ENCODE results near the gene EDEM2.
"Not testable (repeated sequence)": the region's sequence is repeated elsewhere in the genome, so short reads cannot be mapped to it uniquely, and the experiment has no call there.

Gene EDEM2

DNA sequence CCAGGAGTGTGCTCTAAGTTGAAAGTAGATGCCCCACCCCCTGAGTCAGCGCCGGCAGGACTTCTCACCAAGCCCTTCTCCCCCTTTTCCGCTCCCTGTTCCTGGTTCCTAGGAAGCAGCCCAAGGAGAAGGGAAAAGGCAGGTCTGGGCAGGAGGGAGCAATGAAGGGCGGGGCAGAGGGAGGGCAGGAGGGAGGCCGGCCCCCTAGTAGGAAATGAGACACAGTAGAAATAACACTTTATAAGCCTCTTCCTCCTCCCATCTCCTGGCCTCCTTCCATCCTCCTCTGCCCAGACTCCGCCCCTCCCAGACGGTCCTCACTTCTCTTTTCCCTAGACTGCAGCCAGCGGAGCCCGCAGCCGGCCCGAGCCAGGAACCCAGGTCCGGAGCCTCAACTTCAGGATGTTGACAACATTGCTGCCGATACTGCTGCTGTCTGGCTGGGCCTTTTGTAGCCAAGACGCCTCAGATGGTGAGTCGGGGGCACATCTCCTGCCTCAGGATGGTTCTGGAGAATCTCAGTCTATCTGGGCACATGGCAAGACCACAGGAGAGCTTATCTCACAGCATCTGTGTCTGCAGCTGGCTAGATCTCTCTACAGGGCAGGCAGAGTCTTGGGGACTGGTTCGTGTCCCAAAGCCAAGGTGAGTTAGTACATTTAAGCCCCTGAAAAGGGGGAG, 24.8 kb upstream of the EDEM2 start, which contains the start of gene PROCR:
TSS of gene PROCR (plus strand) at position 320 of the 681 bp plus-strand sequence. CDS start at position 403, 83 bp downstream.
- in situ Hi-C loops (cut with HindIII; ENCODE audit: low pct_ligation_motif_present, low pct_unique_long_range_greater_than_20kb, low sequenced_read_pairs) = no loop called here
- DNase-seq = peak; percentile 96

DNA sequence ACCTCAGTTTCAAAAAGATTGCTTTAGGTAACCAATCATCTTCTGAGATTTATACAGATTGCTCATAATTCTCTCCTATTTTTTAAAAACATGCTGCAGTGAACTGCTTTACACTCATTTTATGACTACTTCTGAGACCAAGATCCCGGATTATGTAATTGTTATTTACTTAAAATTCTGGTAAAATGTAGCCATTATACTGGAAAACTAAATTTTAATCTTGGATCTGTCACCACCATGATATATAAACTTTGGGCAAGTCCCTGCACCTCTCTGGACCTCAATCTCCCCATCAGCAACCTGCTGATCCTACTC, 24.3 kb upstream of the EDEM2 start:
- no peak for DNase-seq
- in situ Hi-C loops (cut with HindIII; ENCODE audit: low pct_ligation_motif_present, low pct_unique_long_range_greater_than_20kb, low sequenced_read_pairs) = no loop called here

DNA sequence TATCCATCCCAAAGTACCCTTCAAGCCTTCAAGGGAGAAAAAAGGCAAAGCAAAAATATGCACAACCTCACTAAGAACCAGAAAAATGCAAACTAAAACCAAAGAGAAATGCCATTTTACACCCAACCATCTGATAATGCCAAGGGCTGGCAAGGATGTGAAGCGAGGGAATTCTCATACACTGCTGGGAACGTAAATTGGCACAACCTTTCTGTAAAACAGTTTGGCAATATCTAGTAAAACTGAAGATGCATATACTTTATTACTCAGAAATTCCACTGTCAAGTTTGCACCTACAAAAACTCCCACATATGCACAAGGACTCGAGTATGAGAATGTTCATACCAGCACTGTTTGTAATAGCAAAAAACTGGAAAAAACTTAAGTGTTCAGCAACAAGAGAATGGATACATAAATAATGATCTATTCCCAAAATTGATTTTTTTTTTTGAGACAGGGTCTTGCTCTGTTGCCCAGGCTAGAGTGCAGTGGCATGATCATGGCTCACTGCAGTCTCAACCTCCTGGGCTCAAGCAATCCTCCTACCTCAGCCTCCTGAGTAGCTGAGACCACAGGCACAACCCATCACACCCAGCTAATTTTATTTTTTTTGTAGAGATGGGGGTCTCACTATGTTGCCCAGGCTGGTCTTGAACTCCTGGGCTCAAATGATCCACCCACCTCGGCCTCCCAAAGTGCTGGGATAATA, 21.7 kb upstream of the EDEM2 start:
- in situ Hi-C loops (cut with HindIII; ENCODE audit: low pct_ligation_motif_present, low pct_unique_long_range_greater_than_20kb, low sequenced_read_pairs); DNase-seq: not testable (repeated sequence)

GRCh38 chr20:35167787-35168186, 20.7 kb upstream of the EDEM2 start:
- in situ Hi-C loops (cut with HindIII; ENCODE audit: low pct_ligation_motif_present, low pct_unique_long_range_greater_than_20kb, low sequenced_read_pairs) = no loop called here
- no peak for DNase-seq

GRCh38 chr20:35166242-35166830, 19.2 kb upstream of the EDEM2 start:
- DNase-seq = no peak
- in situ Hi-C loops (cut with HindIII; ENCODE audit: low pct_ligation_motif_present, low pct_unique_long_range_greater_than_20kb, low sequenced_read_pairs) = no loop called here

GRCh38 chr20:35165221-35166185, 18.4 kb upstream of the EDEM2 start:
- in situ Hi-C loops (cut with HindIII; ENCODE audit: low pct_ligation_motif_present, low pct_unique_long_range_greater_than_20kb, low sequenced_read_pairs) = no loop called here
- no peak for DNase-seq

DNA sequence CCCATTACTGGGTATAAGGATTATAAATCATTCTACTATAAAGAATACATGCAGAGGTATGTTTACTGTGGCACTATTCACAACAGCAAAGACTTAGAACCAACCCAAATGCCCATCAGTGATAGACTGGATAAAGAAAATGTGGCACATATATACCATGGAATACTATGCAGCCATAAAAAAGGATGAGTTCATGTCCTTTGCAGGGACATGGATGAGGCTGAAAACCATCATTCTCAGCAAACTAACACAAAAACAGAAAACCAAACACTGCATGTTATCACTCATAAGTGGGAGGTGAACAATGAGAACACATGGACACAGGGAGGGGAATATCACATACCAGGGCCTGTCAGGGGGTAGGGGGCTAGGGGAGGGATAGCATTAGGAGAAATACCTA, 17.4 kb upstream of the EDEM2 start:
- DNase-seq; in situ Hi-C loops (cut with HindIII; ENCODE audit: low pct_ligation_motif_present, low pct_unique_long_range_greater_than_20kb, low sequenced_read_pairs): not testable (repeated sequence)

GRCh38 chr20:35160341-35160740, 13.2 kb upstream of the EDEM2 start:
- in situ Hi-C loops (cut with HindIII; ENCODE audit: low pct_ligation_motif_present, low pct_unique_long_range_greater_than_20kb, low sequenced_read_pairs) = not testable (repeated sequence)

GRCh38 chr20:35156978-35157377, 9.8 kb upstream of the EDEM2 start:
- DNase-seq = no peak
- in situ Hi-C loops (cut with HindIII; ENCODE audit: low pct_ligation_motif_present, low pct_unique_long_range_greater_than_20kb, low sequenced_read_pairs) = no loop called here

More at GRCh38 chr20:35160341-35160740, 13.2 kb upstream of the EDEM2 start:
- not testable (repeated sequence) for DNase-seq

GRCh38 chr20:35155936-35156335, 8.8 kb upstream of the EDEM2 start:
- in situ Hi-C loops (cut with HindIII; ENCODE audit: low pct_ligation_motif_present, low pct_unique_long_range_greater_than_20kb, low sequenced_read_pairs) = no loop called here
- DNase-seq = no peak

DNA sequence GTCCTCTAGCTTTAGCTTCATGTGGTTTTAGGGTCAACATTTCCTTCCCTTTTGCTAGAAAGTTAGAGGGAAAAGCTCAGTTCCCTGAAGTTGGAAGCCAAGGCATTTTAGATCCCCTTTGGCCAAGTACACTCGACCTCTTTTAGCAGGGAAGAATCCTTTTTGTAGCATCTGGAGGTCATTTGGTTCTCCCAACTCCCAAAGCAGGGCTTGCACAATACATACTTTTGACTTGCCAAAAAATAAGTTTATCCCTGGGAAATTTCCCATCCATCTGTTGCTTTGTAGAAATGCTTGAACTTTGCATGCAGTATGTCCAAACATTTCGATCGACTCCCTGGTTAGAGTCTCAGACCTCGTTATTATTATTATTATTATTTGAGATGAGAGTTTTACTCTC, 4.6 kb upstream of the EDEM2 start:
- in situ Hi-C loops (cut with HindIII; ENCODE audit: low pct_ligation_motif_present, low pct_unique_long_range_greater_than_20kb, low sequenced_read_pairs) = no loop called here
- DNase-seq = no peak

DNA sequence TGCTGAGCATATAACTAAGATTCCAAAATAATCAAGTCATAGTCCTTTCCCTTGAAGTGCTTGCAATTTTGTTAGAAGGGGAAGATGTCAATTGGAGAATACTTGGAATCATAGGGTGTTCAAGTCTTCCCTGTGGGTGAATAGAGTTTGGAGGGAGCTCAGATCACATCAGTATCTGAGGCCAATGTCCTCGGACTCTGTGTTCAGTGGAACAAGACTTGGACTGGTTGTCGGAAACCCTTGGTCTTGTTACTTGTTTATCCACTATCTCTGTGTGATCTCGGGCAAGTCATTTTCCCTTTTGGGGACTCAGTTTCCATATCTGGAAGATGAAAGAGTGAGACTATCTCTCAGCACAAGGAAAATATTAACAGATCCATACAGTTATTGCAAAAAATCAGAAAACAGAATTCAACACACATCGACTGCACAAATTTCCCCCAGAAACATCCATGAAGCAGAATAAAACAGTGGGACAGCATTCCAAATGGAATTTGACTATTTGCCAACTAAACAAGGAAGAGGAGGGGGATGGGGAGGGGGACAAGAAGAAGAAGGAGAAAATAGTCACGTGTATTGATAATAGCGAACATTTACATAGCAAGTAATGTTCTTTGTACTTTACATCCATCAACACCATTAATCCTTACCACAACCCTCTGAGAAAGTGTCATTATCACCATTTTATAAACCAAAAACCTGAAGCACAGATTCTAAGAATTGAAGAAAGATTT, 3.9 kb upstream of the EDEM2 start:
- DNase-seq = no peak
- in situ Hi-C loops (cut with HindIII; ENCODE audit: low pct_ligation_motif_present, low pct_unique_long_range_greater_than_20kb, low sequenced_read_pairs) = no loop called here

GRCh38 chr20:35147575-35148071, 487 bp upstream of the EDEM2 start:
- in situ Hi-C loops (cut with HindIII; ENCODE audit: low pct_ligation_motif_present, low pct_unique_long_range_greater_than_20kb, low sequenced_read_pairs) = not testable (repeated sequence)

DNA sequence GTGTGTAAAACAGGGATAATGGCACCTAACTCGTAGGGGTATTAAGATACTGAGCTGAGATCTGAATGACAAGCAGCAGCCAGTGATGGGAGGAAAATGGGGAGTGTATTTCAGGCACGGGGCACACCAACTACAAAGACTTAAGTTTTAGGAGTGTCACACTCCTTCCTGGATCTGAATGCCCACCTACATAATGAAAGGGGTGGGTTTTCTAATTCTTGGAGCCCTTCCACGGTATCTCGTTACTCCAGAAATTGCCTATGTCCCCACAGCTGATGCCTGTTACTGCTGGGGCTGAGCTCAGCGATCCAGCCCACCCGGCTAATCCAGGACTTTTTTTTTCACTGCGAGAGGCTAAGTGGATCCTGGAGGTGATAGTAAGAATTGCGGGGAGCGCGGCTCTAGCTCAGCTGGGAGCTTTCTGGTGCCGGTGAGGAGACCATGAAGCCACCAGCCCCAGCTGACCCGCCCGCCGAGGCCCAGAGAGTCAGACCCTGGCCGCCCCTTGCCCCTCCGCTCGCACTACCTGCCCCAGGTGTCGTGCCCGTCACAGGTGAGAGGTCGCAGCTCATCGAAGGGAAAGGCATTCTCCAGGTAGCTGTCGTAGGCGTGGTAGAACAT, 727 bp downstream of the EDEM2 start:
- in situ Hi-C loops (cut with HindIII; ENCODE audit: low pct_ligation_motif_present, low pct_unique_long_range_greater_than_20kb, low sequenced_read_pairs) = no loop called here
- DNase-seq = peak; percentile 42

More at GRCh38 chr20:35147575-35148071, 487 bp upstream of the EDEM2 start:
- peak; percentile 44 for DNase-seq

DNA sequence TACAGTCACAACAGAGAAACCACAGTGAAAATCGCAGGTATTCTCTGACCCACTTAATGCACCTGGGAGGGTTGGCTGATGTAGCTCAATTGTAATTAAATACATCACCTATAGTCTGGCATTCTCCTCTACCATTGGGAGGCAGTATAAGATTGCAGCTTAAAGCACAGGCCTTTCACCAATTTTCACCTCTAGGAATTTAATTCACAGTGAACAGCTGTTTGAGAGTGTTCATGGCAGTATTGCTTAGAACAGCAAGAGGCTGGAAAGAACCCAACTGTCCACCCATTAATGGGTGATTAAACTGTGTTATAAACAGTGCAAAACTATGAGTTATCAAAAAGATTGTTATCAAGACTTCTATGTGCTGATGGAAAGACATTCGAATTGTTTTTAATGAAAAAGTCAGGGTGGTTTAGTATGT, 2.0 kb downstream of the EDEM2 start:
- DNase-seq = peak; percentile 63
- in situ Hi-C loops (cut with HindIII; ENCODE audit: low pct_ligation_motif_present, low pct_unique_long_range_greater_than_20kb, low sequenced_read_pairs) = no loop called here

DNA sequence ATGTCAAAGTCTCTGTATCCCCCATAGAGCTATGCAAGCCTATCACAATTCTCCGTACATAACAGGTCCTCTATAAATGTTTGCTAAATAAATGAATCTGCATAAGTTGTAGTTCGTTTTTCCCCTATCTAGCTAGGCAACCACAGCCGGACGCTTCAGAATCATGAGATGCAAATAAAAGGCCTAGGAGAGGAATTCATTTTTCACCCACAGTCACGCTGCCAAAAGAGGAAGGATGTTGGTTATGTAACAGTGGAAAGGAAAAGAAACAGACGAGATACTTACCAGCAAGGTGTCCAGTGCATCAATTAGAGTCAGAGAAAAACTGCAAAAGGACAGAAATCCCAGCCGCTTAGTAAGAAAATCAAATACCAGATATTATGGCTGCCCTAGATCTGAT, 2.4 kb downstream of the EDEM2 start:
- DNase-seq = no peak
- in situ Hi-C loops (cut with HindIII; ENCODE audit: low pct_ligation_motif_present, low pct_unique_long_range_greater_than_20kb, low sequenced_read_pairs) = no loop called here

DNA sequence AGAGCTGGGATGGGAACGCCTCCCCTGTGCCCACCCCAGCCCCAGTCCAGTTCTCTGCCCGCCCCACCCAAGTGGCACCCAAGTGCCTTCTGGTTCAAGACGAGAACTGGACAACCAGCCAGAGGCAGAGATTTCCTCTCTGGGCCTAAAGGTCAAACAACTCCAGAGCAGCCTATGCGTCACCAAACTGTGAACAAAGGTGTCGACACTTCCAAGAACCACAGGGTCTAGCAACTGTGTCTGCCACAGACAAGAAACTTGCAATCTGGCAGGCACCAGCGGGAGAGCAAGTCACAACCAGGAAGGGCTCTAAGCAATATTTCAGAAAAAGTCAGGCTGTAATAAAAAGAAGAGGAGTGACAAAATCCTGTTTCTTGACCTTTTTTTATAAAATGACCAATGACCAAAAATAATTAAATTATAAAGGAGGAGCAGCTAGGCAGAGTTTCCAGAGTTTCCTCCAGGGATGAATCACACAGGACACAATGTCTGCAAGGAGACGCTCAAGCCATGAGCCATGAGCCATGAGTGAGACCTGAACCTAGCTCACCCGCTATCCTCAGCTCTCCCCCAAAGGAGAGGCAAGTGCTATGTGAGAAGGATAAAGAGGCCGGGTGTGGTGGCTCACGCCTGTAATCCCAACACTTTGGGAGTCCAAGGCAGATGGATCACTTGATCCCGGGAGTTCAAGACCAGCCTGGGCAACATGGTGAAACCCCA, 11.1 kb downstream of the EDEM2 start:
- in situ Hi-C loops (cut with HindIII; ENCODE audit: low pct_ligation_motif_present, low pct_unique_long_range_greater_than_20kb, low sequenced_read_pairs) = no loop called here
- no peak for DNase-seq

Data from ACHN (cell line).